GM12878 (cell line): ENCODE data around the gene ANKRD13D. TPM values are rescaled to one million over a fixed set of nuclear protein-coding genes. Genes with fewer than 3 reads are reported as not detected.
A peak's percentile ranks its signal among the peaks of the same experiment; 100 is the strongest.

Experiments used
- ATF2 ChIP-seq: IDR thresholded peaks from 2 replicates; pipeline ENCODE4 v1.6.1; 2012; ENCODE audit warnings: low read length, inconsistent platforms
- BCL3 ChIP-seq: IDR thresholded peaks from 2 replicates; pipeline ENCODE4 v1.6.1; 2011; ENCODE audit warnings: borderline replicate concordance, low read depth, mild to moderate bottlenecking, moderate library complexity, low read length; ENCODE audit not compliant: insufficient read depth, poor library complexity, severe bottlenecking
- BMI1 ChIP-seq: fragments of 450-650 bp; IDR thresholded peaks from 2 replicates; pipeline ENCODE4 v1.6.1; 2016; ENCODE audit warnings: mild to moderate bottlenecking, moderate library complexity, borderline replicate concordance
- CEBPB ChIP-seq, 2 experiments: fragments of 150-350 bp in 1 of 2; IDR thresholded peaks; 2 replicates each; pipeline ENCODE4 v1.6.1; 2012 to 2014; ENCODE audit warnings: low read depth in 2 of 2, low read length in 2 of 2, borderline replicate concordance in 1 of 2, inconsistent platforms in 1 of 2
- CREB1 ChIP-seq: IDR thresholded peaks from 2 replicates; pipeline ENCODE4 v1.6.1; 2012; ENCODE audit warnings: low read depth, mild to moderate bottlenecking, inconsistent platforms
- DPF2 ChIP-seq: fragments of 450-650 bp; IDR thresholded peaks from 2 replicates; pipeline ENCODE4 v1.6.1; 2017; ENCODE audit warnings: mild to moderate bottlenecking
- E2F4 ChIP-seq: IDR thresholded peaks from 2 replicates; pipeline ENCODE4 v1.6.1; 2012; ENCODE audit warnings: low read depth, low read length, improper control_type of control experiment
- EED ChIP-seq: sonication (generic); IDR thresholded peaks from 2 replicates; pipeline ENCODE4 v1.6.1; 2016; ENCODE audit warnings: antibody characterized with exemption, low read depth
- IKZF2 ChIP-seq, 2 experiments: fragments of 450-650 bp; IDR thresholded peaks; 2 replicates each; pipeline ENCODE4 v1.6.1; 2017; ENCODE audit warnings: mild to moderate bottlenecking in 2 of 2, moderate library complexity in 2 of 2
- LARP7 ChIP-seq: fragments of 450-650 bp; IDR thresholded peaks from 2 replicates; pipeline ENCODE4 v1.6.1; 2017; ENCODE audit warnings: mild to moderate bottlenecking
- MLLT1 ChIP-seq: fragments of 450-650 bp; IDR thresholded peaks from 2 replicates; pipeline ENCODE4 v1.6.1; 2016; ENCODE audit warnings: mild to moderate bottlenecking
- NFXL1 ChIP-seq: fragments of 450-650 bp; IDR thresholded peaks from 2 replicates; pipeline ENCODE4 v1.6.1; 2017; ENCODE audit warnings: antibody characterized with exemption, mild to moderate bottlenecking, borderline replicate concordance
- NKRF ChIP-seq: fragments of 450-650 bp; conservative IDR thresholded peaks from 2 replicates; pipeline ENCODE4 v1.6.1; 2017; ENCODE audit warnings: mild to moderate bottlenecking, moderate library complexity
- NR2C1 ChIP-seq: fragments of 450-650 bp; IDR thresholded peaks from 2 replicates; pipeline ENCODE4 v1.6.1; 2017; ENCODE audit warnings: antibody characterized with exemption, mild to moderate bottlenecking, moderate library complexity
- RBBP5 ChIP-seq: fragments of 200-600 bp; sonication (generic); conservative IDR thresholded peaks from 2 replicates; pipeline ENCODE4 v1.6.1; 2016
- RCOR1 ChIP-seq: conservative IDR thresholded peaks from 2 replicates; pipeline ENCODE4 v1.6.1; 2012; ENCODE audit warnings: low read depth, low read length, improper control_type of control experiment
- SMAD1 ChIP-seq: fragments of 450-650 bp; IDR thresholded peaks from 2 replicates; pipeline ENCODE4 v1.6.1; 2018; ENCODE audit warnings: mild to moderate bottlenecking, low read depth; ENCODE audit not compliant: partially characterized antibody
- SMARCA5 ChIP-seq: fragments of 450-650 bp; IDR thresholded peaks from 2 replicates; pipeline ENCODE4 v1.6.1; 2017; ENCODE audit warnings: mild to moderate bottlenecking
- SMC3 ChIP-seq: IDR thresholded peaks from 2 replicates; pipeline ENCODE4 v1.6.1; 2011; ENCODE audit warnings: low read length, improper control_type of control experiment, borderline replicate concordance
- STAT1 ChIP-seq: fragments of 450-650 bp; conservative IDR thresholded peaks from 2 replicates; pipeline ENCODE4 v1.6.1; 2014; ENCODE audit warnings: antibody characterized with exemption, mild to moderate bottlenecking
- SUPT20H ChIP-seq: IDR thresholded peaks from 2 replicates; pipeline ENCODE4 v1.6.1; 2011; ENCODE audit warnings: low read depth, mild to moderate bottlenecking, low read length, moderate library complexity, borderline replicate concordance; ENCODE audit not compliant: control insufficient read depth
- SUZ12 ChIP-seq: fragments of 200-600 bp; sonication (generic); IDR thresholded peaks from one replicate; pipeline ENCODE4 v1.6.1; 2018; ENCODE audit warnings: antibody characterized with exemption, mild to moderate bottlenecking; ENCODE audit not compliant: unreplicated experiment
- TAF1 ChIP-seq: IDR thresholded peaks from 2 replicates; pipeline ENCODE4 v1.6.1; 2011; ENCODE audit warnings: mild to moderate bottlenecking, low read depth, low read length, borderline replicate concordance
- ZNF622 ChIP-seq: fragments of 450-650 bp; IDR thresholded peaks from 2 replicates; pipeline ENCODE4 v1.6.1; 2017; ENCODE audit warnings: mild to moderate bottlenecking, inconsistent platforms
- polyA plus RNA-seq, 11 experiments: library from polyadenylated mRNA; depleted of rRNA in 4 of 11; unstranded in 6 of 11; stranded (reverse) in 5 of 11; fragments of >200 nt; fragmentation: Nextera tagmentation in 4 of 11; fragmentation: Illumina TruSeq in 1 of 11; extraction: Ambion mirVana in 4 of 11; extraction: Trizol in 1 of 11; gene quantifications; 1 replicate in 1 of 11; 2 replicates in 10 of 11; pipeline versions ENCODE4 v1.2.1 to v1.2.3, GENCODE V29; 2011 to 2016; ENCODE audit warnings: inconsistent platforms in 2 of 11, missing spikeins in 2 of 11, low read depth in 1 of 11
- total RNA-seq, 4 experiments: library from RNA; depleted of rRNA in 3 of 4; stranded (reverse); fragments of >200 nt in 3 of 4; fragmentation: Illumina TruSeq in 1 of 4; extraction: Trizol in 1 of 4; gene quantifications; 2 replicates each; pipeline versions ENCODE4 v1.2.1 to v1.2.3, GENCODE V29; 2013 to 2021

The ANKRD13D gene
- total and polyA plus RNA-seq, 10 of the 15 experiments (the other 5 are each of a cell fraction or from before 2014, with no cell fraction given), result 2.0 to 56.2 (median 21.4) TPM

- TF ChIP-seq BMI1 (no peak), MLLT1 (no peak), NKRF (0 out of 2 replicates have a peak, but pooled peaks have one; percentile 33), ATF2 (no peak), EED (no peak), LARP7 (peak; percentile 90), E2F4 (no peak), SUZ12 (no peak), SMARCA5 (0 out of 2 replicates have a peak, but pooled peaks have one; percentile 6), SMAD1 (no peak), SUPT20H (no peak), RCOR1 (no peak), NR2C1 (0 out of 2 replicates have a peak, but pooled peaks have one; percentile 22), RBBP5 (no peak), CEBPB (IDR thresholded peaks at IDR 0.05; ENCODE audit: borderline replicate concordance in 1 of 2, low read depth in 2 of 2, low read length in 2 of 2) (no peak), CREB1 (no peak), ZNF622 (no peak), NFXL1 (no peak), DPF2 (peak; percentile 10), BCL3 (no peak), IKZF2 (IDR thresholded peaks at IDR 0.05) (no peak), STAT1 (no peak), TAF1 (peak; percentile 62; the same call in 1 of the 2 replicates), SMC3 (no peak)
Measured at GRCh38 chr11:67266449-67267187, 22.5 kb upstream of the ANKRD13D start, which contains the start of gene GRK2 (continued).
